CD4-positive, alpha-beta T cell (primary cell): Measurements from ENCODE around the gene SLC38A5. TPM values are rescaled to one million over a fixed set of nuclear protein-coding genes. Genes with fewer than 3 reads are reported as not detected.
A peak's percentile ranks its signal among the peaks of the same experiment; 100 is the strongest.

Experiments used
- ATAC-seq: fragments of 200-7000 bp; cut with Tn5 transposase; one replicate; pipeline ENCODE4 v1.10.0; 2022; ENCODE audit warnings: mild to moderate bottlenecking; ENCODE audit not compliant: poor library complexity
- CTCF ChIA-PET: fragments of 350-600 bp; sonication (Branson Sonifier 250); formaldehyde crosslinking; loops from one replicate; lab custom pipeline; 2021; ENCODE audit warnings: antibody characterized with exemption, inconsistent platforms; lab: Charles Lee
- POLR2A ChIA-PET: fragments of 350-600 bp; sonication (Branson Sonifier 250); formaldehyde crosslinking; loops from one replicate; lab custom pipeline; 2021; ENCODE audit warnings: antibody characterized with exemption, inconsistent platforms; lab: Charles Lee
- DNase-seq, 14 experiments: peaks; one replicate each; pipeline ENCODE4 v3.0.0-alpha.2; 2013 to 2020; ENCODE audit warnings: mixed read lengths in 2 of 14
- H3K27ac ChIP-seq, 2 donors: one replicate each; pipeline versions ENCODE4 v1.5.1 to v1.7.0; 2013; ENCODE audit warnings: low read length in 2 of 2, low read depth in 1 of 2, mild to moderate bottlenecking in 1 of 2
- H3K27me3 ChIP-seq, 2 experiments: 1 replicate in 1 of 2; 2 replicates in 1 of 2; pipeline versions ENCODE4 v1.6.1 to v1.7.0; 2013; ENCODE audit warnings: low read length in 2 of 2, control low read depth in 1 of 2, mild to moderate bottlenecking in 1 of 2, moderate library complexity in 1 of 2; ENCODE audit not compliant: insufficient read depth in 2 of 2, control insufficient read depth in 1 of 2
- H3K36me3 ChIP-seq: one replicate; pipeline ENCODE4 v1.6.1; 2013; ENCODE audit warnings: low read length, control low read depth; ENCODE audit not compliant: insufficient read depth
- H3K4me1 ChIP-seq: one replicate; pipeline ENCODE4 v1.6.1; 2013; ENCODE audit warnings: low read length, control low read depth; ENCODE audit not compliant: insufficient read depth
- H3K4me3 ChIP-seq: one replicate; pipeline ENCODE4 v1.5.1; 2013; ENCODE audit warnings: mild to moderate bottlenecking, low read length, moderate library complexity
- H3K9me3 ChIP-seq, 2 experiments: 1 replicate in 1 of 2; 2 replicates in 1 of 2; pipeline versions ENCODE4 v1.6.1 to v1.7.0; 2013; ENCODE audit warnings: low read length in 2 of 2, mild to moderate bottlenecking in 2 of 2, control low read depth in 1 of 2, moderate library complexity in 1 of 2; ENCODE audit not compliant: control insufficient read depth in 1 of 2, insufficient read depth in 1 of 2
- H3K27ac Mint-ChIP-seq: one replicate; pipeline ENCODE4 v1.8.0; 2020; ENCODE audit warnings: mixed read lengths
- H3K27me3 Mint-ChIP-seq: one replicate; pipeline ENCODE4 v1.8.0; 2021; ENCODE audit warnings: mixed read lengths
- H3K36me3 Mint-ChIP-seq: one replicate; pipeline ENCODE4 v1.8.0; 2021; ENCODE audit warnings: low read depth, mixed read lengths
- H3K4me1 Mint-ChIP-seq: one replicate; pipeline ENCODE4 v1.8.0; 2021; ENCODE audit warnings: low read depth, mixed read lengths
- H3K4me3 Mint-ChIP-seq: one replicate; pipeline ENCODE4 v1.8.0; 2020; ENCODE audit warnings: mild to moderate bottlenecking, mixed read lengths
- H3K9me3 Mint-ChIP-seq: one replicate; pipeline ENCODE4 v1.8.0; 2020; ENCODE audit warnings: mixed read lengths
- intact Hi-C, 2 experiments: fragments of 100-400 bp; cut with DNase I in 1 of 2; cut with micrococcal nuclease in 1 of 2; formaldehyde crosslinking; loops; one replicate each; pipeline versions ENCODE4 v1.15.1 to v1.9.0; 2023 to 2025; cut with DNase I, micrococcal nuclease
- total RNA-seq, 174 experiments: library from RNA in 2 of 174; stranded (reverse) in 2 of 174; gene quantifications; one replicate each; pipeline ENCODE4 v1.2.3 and lab custom pipeline; 2021 to 2026
- TF ChIP-seq, protein P1 (sequence below): fragments of 200-600 bp; IDR thresholded peaks from one replicate; pipeline ENCODE4 v1.8.0; 2022; ENCODE audit warnings: antibody characterized with exemption, mild to moderate bottlenecking

SLC38A5 gene
- total RNA-seq, 2 experiments from 2014 or later: 7.0 to 8.3 TPM

DNA sequence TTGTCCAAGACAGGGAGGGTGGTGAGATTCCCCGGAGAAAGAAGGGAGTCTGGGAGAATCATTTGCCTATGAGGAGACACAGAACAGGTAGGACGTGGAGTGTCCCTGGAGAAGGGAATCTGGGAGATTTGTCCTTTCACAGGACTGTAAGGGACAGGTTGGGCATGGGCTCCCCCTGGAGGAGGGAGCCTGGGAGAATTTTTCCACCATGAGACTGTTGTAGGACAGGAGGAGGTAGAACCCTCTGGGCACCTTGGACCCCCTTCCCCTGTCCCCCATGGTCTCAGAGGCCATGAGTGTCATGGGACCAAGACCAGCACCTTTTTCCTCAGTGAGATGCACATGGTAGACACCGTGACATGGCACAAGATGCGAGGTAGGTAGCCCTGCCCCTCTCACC is 41.5 kb upstream of the SLC38A5 start:
- Histone ChIP-seq H3K36me3 (peaks cover 6% of the 10 kb centered on the region), H3K4me3 (no peak overlapping the region), H3K9me3 (no peaks in the 10 kb centered on the region), H3K27ac (no peak overlapping the region), H3K27me3 (no peaks in the 10 kb centered on the region), H3K4me1 (peaks cover 19% of the 10 kb centered on the region)
- ATAC-seq: no peak
- ChIA-PET CTCF (no interaction called here), POLR2A (no interaction called here)
- Mint-ChIP-seq H3K9me3 (no peaks in the 10 kb centered on the region), H3K27ac (no peak overlapping the region), H3K4me3 (no peak overlapping the region), H3K36me3 (peaks cover 25% of the 10 kb centered on the region), H3K27me3 (no peaks in the 10 kb centered on the region), H3K4me1 (peaks cover 26% of the 10 kb centered on the region)
- TF ChIP-seq, protein P1, sequence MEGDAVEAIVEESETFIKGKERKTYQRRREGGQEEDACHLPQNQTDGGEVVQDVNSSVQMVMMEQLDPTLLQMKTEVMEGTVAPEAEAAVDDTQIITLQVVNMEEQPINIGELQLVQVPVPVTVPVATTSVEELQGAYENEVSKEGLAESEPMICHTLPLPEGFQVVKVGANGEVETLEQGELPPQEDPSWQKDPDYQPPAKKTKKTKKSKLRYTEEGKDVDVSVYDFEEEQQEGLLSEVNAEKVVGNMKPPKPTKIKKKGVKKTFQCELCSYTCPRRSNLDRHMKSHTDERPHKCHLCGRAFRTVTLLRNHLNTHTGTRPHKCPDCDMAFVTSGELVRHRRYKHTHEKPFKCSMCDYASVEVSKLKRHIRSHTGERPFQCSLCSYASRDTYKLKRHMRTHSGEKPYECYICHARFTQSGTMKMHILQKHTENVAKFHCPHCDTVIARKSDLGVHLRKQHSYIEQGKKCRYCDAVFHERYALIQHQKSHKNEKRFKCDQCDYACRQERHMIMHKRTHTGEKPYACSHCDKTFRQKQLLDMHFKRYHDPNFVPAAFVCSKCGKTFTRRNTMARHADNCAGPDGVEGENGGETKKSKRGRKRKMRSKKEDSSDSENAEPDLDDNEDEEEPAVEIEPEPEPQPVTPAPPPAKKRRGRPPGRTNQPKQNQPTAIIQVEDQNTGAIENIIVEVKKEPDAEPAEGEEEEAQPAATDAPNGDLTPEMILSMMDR: no peak
- DNase-seq: no peak
- intact Hi-C loops: no loop called here

DNA sequence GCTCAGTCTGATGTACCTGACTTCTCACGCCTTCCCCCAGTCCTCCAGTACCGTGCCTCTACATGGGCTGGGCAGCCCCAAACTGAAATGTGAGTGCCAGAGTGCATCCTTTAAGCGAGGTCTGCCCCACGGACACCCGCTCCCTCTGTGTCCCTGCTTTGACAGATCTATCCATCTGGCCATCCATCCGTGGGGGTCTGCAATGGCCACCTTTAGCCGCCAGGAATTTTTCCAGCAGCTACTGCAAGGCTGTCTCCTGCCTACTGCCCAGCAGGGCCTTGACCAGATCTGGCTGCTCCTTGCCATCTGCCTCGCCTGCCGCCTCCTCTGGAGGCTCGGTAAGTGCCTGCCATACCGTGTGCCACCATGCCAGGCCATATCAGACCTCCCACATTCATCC is 39.6 kb upstream of the SLC38A5 start:
- intact Hi-C loops: loop anchor here in 1 of 2 experiments (2.0 kb wide), 1 partner anchor 33 kb away; the partner anchor contains the start of gene FTSJ1
- H3K4me3 Mint-ChIP-seq: peak overlapping the region; percentile 94
- H3K36me3 Mint-ChIP-seq: peaks cover 10% of the 10 kb centered on the region
- no peaks in the 10 kb centered on the region for H3K9me3 Mint-ChIP-seq
- ATAC-seq (no peak), DNase-seq (no peak)
- H3K27ac Mint-ChIP-seq: peak overlapping the region; percentile 84
- POLR2A ChIA-PET: interaction anchor here (3.2 kb wide), 1 partner anchor 30 kb away, joined by 20 read pairs; the partner anchor contains the start of gene TBC1D25
- TF ChIP-seq, protein P1: no peak
- peaks cover 19% of the 10 kb centered on the region for H3K4me1 ChIP-seq
- peaks cover 26% of the 10 kb centered on the region for H3K4me1 Mint-ChIP-seq
- no peak overlapping the region for H3K27ac ChIP-seq
- peak overlapping the region; percentile 79 for H3K4me3 ChIP-seq
- H3K9me3 ChIP-seq: no peaks in the 10 kb centered on the region
- H3K36me3 ChIP-seq: peaks cover 2% of the 10 kb centered on the region
- H3K27me3 ChIP-seq: no peaks in the 10 kb centered on the region
- no peaks in the 10 kb centered on the region for H3K27me3 Mint-ChIP-seq
- CTCF ChIA-PET: interaction anchor here (1.3 kb wide), 1 partner anchor 30 kb away, joined by 3 read pairs; the partner anchor contains the start of gene TBC1D25

DNA sequence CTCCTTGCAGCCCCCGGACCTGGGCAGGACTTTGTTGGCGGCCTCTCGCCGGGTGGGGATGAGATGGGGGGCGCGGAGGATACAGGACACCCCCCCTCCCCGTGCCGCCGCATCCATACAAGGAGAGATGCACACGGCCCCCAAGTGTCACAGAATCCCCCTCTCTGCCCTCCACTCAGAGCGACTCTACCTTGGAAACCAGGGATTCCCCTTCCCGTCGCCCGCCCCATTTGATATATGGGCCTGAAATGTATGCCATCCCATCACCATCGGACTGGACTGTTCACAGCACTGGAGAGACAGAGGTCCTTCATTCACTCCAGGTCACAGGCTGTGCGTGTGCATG is 39.2 kb upstream of the SLC38A5 start:
- H3K27me3 Mint-ChIP-seq: no peaks in the 10 kb centered on the region
- H3K9me3 Mint-ChIP-seq: no peaks in the 10 kb centered on the region
- peaks cover 26% of the 10 kb centered on the region for H3K4me1 Mint-ChIP-seq
- peak overlapping the region; percentile 79 for H3K4me3 ChIP-seq
- POLR2A ChIA-PET: interaction anchor here (3.2 kb wide), 1 partner anchor 30 kb away, joined by 20 read pairs; the partner anchor contains the start of gene TBC1D25
- peak overlapping the region; percentile 84 for H3K27ac Mint-ChIP-seq
- peaks cover 8% of the 10 kb centered on the region for H3K36me3 Mint-ChIP-seq
- peaks cover 2% of the 10 kb centered on the region for H3K36me3 ChIP-seq
- intact Hi-C loops: loop anchor here in 1 of 2 experiments (2.0 kb wide), 1 partner anchor 32 kb away; the partner anchor contains the start of gene FTSJ1
- peak overlapping the region in 1 of 2 donors; percentile 41 for H3K27ac ChIP-seq
- ATAC-seq (peak; percentile 22), DNase-seq (peak in 3 of 14 experiments; percentile 20 to 43 (median 30))
- CTCF ChIA-PET: interaction anchor here (1.3 kb wide), 1 partner anchor 30 kb away, joined by 3 read pairs; the partner anchor contains the start of gene TBC1D25
- TF ChIP-seq, protein P1: no peak
- H3K4me3 Mint-ChIP-seq: peak overlapping the region; percentile 94
- peaks cover 19% of the 10 kb centered on the region for H3K4me1 ChIP-seq
- no peaks in the 10 kb centered on the region for H3K27me3 ChIP-seq
- H3K9me3 ChIP-seq: no peaks in the 10 kb centered on the region
